ENCODE results near the gene TMC8.
A peak's percentile ranks its signal among the peaks of the same experiment; 100 is the strongest.

Gene TMC8

DNA sequence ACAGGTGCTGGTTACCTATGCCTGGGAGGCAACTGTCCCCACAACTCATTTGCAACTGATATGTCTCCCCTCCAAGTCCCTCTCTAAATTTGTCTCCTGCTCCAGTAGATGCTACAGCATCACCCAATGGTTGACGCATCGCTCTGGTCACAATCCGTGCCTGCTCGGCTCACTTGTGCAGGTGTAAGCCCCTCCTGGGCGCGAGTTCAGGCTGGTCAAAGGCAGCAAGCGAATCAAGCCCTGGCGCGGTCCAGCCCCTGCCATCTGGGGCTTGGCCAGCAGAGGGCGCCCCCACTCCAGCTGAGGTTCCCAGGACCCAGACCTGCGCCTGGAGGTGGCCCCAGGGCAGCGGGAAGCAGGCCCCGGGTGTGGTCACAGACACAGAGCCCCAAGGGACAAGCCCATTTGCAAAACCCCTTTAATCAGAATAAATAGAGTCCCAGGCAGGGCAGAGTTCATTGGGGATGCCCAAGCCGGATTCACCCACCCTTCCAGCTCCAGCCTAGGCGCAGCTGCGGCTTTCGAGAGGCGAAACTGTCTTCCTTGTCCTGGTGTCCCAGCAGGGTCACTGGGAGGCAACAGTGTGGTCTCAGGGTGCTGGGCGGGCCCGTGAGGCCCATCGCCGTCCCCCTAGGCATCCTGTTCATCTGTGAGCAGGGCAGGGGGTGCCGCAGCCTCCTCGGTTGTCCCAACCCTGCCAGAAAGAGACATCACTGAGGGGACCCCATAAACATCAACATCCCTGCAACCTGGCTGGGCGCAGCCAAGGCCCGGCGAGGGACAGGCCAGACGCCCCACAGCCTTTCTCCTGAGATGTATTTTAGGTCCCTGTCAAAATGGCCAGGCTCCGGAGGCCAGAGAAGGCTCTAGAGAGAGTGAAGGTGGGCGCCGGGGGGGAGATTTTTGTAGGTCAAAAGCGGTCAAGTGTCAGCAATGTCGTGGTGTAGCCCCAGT, 17.8 kb upstream of the TMC8 start:
- peaks cover 17% of the 10 kb centered on the region for H3K4me1 ChIP-seq (ENCODE audit: control insufficient read depth, insufficient read depth, low read depth, low read length)
- H3K27me3 ChIP-seq (ENCODE audit: control insufficient read depth in 1 of 2, insufficient read depth in 1 of 2, low read length in 2 of 2) = peaks cover 0 to 47% of the 10 kb centered on the region in 2 experiments
- H2BK12ac ChIP-seq (ENCODE audit: low read length in 2 of 2) = peak overlapping the region in 1 of 2 experiments; percentile 33
- H3K79me1 ChIP-seq (replicated peaks; ENCODE audit: low read length, poor library complexity, severe bottlenecking) = no peaks in the 10 kb centered on the region
- peak overlapping the region in 1 of 2 experiments; percentile 5 for H3K18ac ChIP-seq (ENCODE audit: low read depth in 1 of 2, low read length in 2 of 2)
- no peak overlapping the region for H4K8ac ChIP-seq (ENCODE audit: low read length)
- no peak overlapping the region for H3K23ac ChIP-seq (ENCODE audit: low read length in 2 of 2)
- H3K9me3 ChIP-seq (ENCODE audit: control insufficient read depth, low read length) = no peaks in the 10 kb centered on the region
- 62% methylated on average over 29 of the region's 33 CpGs for WGBS
- no peak overlapping the region for H2BK5ac ChIP-seq (ENCODE audit: low read depth, low read length, poor library complexity, severe bottlenecking)
- peaks cover 0 to 72% of the 10 kb centered on the region in 2 experiments for H3K36me3 ChIP-seq (ENCODE audit: control insufficient read depth in 1 of 2, insufficient read depth in 2 of 2, low read depth in 1 of 2, low read length in 2 of 2)
- no peak overlapping the region for H3K14ac ChIP-seq (ENCODE audit: low read length in 2 of 2)
- no peak overlapping the region for H2BK120ac ChIP-seq (ENCODE audit: low read depth, low read length)
- no peak overlapping the region for H4K91ac ChIP-seq (ENCODE audit: low read length)
- H3K4me3 ChIP-seq (ENCODE audit: insufficient read depth in 1 of 2, low read depth in 1 of 2, low read length in 2 of 2) = no peak overlapping the region
- no peak overlapping the region for H2AFZ ChIP-seq (ENCODE audit: low read depth, low read length)
- peak; percentile 53 for DNase-seq
- no peak overlapping the region for H3K4me2 ChIP-seq (ENCODE audit: low read length, poor library complexity, severe bottlenecking)
- no peak overlapping the region for H2AK5ac ChIP-seq (ENCODE audit: low read length, severe bottlenecking)
- no peak overlapping the region for H3K27ac ChIP-seq (ENCODE audit: low read length, poor library complexity, severe bottlenecking)
- peak overlapping the region; percentile 49 for H2BK15ac ChIP-seq (ENCODE audit: low read depth, poor library complexity, severe bottlenecking)
- H3K9ac ChIP-seq (ENCODE audit: low read length) = no peak overlapping the region
- no peak overlapping the region for H3K4ac ChIP-seq (ENCODE audit: low read depth in 1 of 2, low read length in 2 of 2)

DNA sequence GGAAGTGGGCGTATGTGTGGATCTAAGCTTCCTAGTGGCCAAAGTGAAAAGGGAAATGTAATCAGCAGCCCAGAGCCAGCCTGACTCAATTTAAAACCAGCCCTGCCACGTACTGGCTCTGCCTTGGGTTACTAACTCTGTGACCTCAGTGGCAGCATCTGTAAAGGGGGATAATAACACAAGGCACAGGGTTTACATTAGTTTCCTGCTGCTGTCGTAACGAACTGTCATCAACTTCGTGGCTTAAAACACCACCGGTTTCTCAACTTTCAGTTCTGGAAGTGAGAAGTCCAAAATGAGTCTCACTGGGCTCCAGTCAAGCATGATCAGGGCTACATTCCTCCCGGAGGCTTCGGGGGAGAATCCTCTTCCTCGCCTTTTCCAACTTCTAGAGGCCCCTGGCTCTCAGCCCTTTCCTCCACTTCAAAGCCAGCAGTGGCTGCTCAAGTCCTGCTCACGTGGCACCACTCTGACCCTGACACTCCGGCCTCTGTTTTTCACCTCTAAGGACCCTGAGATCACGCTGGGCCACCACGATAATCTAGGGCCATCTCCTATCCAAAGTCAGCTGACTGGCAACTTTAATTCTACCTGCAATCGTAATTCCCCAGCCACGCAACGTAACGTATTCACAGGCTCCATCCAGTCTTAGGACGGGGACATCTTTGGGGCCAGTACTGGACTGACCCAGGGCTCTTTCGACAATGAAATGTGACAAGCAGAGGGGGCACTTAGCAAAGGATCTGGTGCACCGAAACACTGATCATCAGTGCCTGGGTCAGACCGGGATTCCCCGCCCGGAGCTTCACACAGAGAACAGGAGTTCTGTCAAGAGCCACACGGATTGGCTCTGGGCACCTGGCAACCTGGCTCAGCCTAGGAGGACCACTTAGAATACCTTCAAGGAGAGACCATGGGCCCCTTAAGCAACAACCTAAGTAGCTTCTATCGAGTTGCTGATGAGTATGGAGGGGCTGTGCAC, 16.5 kb upstream of the TMC8 start:
- Histone ChIP-seq H2AK5ac (ENCODE audit: low read length, severe bottlenecking) (no peak overlapping the region), H4K8ac (ENCODE audit: low read length) (no peak overlapping the region), H3K27ac (ENCODE audit: low read length, poor library complexity, severe bottlenecking) (no peak overlapping the region), H2AFZ (ENCODE audit: low read depth, low read length) (no peak overlapping the region), H3K27me3 (ENCODE audit: control insufficient read depth in 1 of 2, insufficient read depth in 1 of 2, low read length in 2 of 2) (peaks cover 0 to 48% of the 10 kb centered on the region in 2 experiments), H3K36me3 (ENCODE audit: control insufficient read depth in 1 of 2, insufficient read depth in 2 of 2, low read depth in 1 of 2, low read length in 2 of 2) (peaks cover 0 to 75% of the 10 kb centered on the region in 2 experiments), H3K18ac (ENCODE audit: low read depth in 1 of 2, low read length in 2 of 2) (no peak overlapping the region), H3K4me1 (ENCODE audit: control insufficient read depth, insufficient read depth, low read depth, low read length) (peaks cover 10% of the 10 kb centered on the region), H3K4me3 (ENCODE audit: insufficient read depth in 1 of 2, low read depth in 1 of 2, low read length in 2 of 2) (no peak overlapping the region), H3K4me2 (ENCODE audit: low read length, poor library complexity, severe bottlenecking) (no peak overlapping the region), H3K9me3 (ENCODE audit: control insufficient read depth, low read length) (no peaks in the 10 kb centered on the region), H4K91ac (ENCODE audit: low read length) (no peak overlapping the region), H3K23ac (ENCODE audit: low read length in 2 of 2) (no peak overlapping the region), H3K14ac (ENCODE audit: low read length in 2 of 2) (no peak overlapping the region), H3K4ac (ENCODE audit: low read depth in 1 of 2, low read length in 2 of 2) (no peak overlapping the region), H2BK12ac (ENCODE audit: low read length in 2 of 2) (no peak overlapping the region), H2BK5ac (ENCODE audit: low read depth, low read length, poor library complexity, severe bottlenecking) (no peak overlapping the region), H2BK120ac (ENCODE audit: low read depth, low read length) (no peak overlapping the region), H3K79me1 (replicated peaks; ENCODE audit: low read length, poor library complexity, severe bottlenecking) (peaks cover 2% of the 10 kb centered on the region), H3K9ac (ENCODE audit: low read length) (no peak overlapping the region), H2BK15ac (ENCODE audit: low read depth, poor library complexity, severe bottlenecking) (peak overlapping the region; percentile 71)
- no peak for DNase-seq
- WGBS = 93% methylated on average over 25 of the region's 25 CpGs

DNA sequence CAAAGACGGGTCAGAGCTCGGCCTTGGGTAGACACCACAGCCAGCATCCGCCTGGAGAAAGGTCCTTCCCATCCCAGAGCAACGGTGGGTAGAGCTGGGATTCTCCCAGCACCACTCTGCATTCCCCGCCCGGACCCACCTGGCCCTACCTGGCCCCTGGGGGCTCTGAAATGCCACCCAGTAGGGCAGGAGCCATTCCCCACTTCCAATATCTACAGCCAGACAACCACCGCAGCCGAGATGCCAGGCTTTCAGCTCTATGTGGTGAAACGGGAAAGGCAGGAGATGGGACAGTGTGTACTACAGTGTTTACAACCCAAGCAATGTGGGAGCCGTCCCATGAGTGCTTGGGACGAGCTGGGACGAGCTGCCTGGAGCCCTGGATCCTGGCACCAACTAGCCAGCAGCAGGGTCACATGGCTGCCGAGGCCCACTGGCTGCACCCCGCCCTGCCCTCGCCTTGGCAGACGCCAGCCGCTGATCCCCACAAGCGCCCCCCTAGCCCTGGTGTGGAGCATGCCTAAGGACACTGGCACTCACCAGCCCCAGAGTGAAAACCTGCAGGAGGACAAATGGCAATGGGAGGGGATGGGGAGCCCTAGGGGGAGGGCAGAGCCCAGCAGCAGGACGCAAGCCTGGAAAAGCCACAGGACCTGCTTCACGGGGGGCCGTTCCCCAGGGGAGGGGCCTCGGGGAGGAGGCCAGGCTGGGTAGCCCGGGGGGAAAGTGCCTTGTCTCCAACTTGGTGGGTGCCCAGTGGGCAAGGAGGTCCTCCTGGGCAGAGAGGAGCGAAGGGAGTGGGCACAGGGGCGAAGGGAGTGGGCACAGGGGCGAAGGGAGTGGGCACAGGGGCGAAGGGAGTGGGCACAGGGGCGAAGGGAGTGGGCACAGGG, 15.5 kb upstream of the TMC8 start:
- no peak overlapping the region for H3K4me2 ChIP-seq (ENCODE audit: low read length, poor library complexity, severe bottlenecking)
- H2AK5ac ChIP-seq (ENCODE audit: low read length, severe bottlenecking) = no peak overlapping the region
- peaks cover 0 to 75% of the 10 kb centered on the region in 2 experiments for H3K36me3 ChIP-seq (ENCODE audit: control insufficient read depth in 1 of 2, insufficient read depth in 2 of 2, low read depth in 1 of 2, low read length in 2 of 2)
- no peak overlapping the region for H3K4ac ChIP-seq (ENCODE audit: low read depth in 1 of 2, low read length in 2 of 2)
- no peak overlapping the region for H3K23ac ChIP-seq (ENCODE audit: low read length in 2 of 2)
- H3K4me3 ChIP-seq (ENCODE audit: insufficient read depth in 1 of 2, low read depth in 1 of 2, low read length in 2 of 2) = no peak overlapping the region
- H3K9me3 ChIP-seq (ENCODE audit: control insufficient read depth, low read length) = no peaks in the 10 kb centered on the region
- H3K14ac ChIP-seq (ENCODE audit: low read length in 2 of 2) = no peak overlapping the region
- H3K9ac ChIP-seq (ENCODE audit: low read length) = no peak overlapping the region
- H2BK5ac ChIP-seq (ENCODE audit: low read depth, low read length, poor library complexity, severe bottlenecking) = no peak overlapping the region
- no peak overlapping the region for H2AFZ ChIP-seq (ENCODE audit: low read depth, low read length)
- H4K91ac ChIP-seq (ENCODE audit: low read length) = no peak overlapping the region
- no peak overlapping the region for H2BK120ac ChIP-seq (ENCODE audit: low read depth, low read length)
- no peak overlapping the region for H2BK12ac ChIP-seq (ENCODE audit: low read length in 2 of 2)
- no peak overlapping the region for H3K27ac ChIP-seq (ENCODE audit: low read length, poor library complexity, severe bottlenecking)
- WGBS = 96% methylated on average over 23 of the region's 28 CpGs
- H4K8ac ChIP-seq (ENCODE audit: low read length) = no peak overlapping the region
- peaks cover 2% of the 10 kb centered on the region for H3K79me1 ChIP-seq (replicated peaks; ENCODE audit: low read length, poor library complexity, severe bottlenecking)
- H3K18ac ChIP-seq (ENCODE audit: low read depth in 1 of 2, low read length in 2 of 2) = no peak overlapping the region
- DNase-seq = no peak
- peaks cover 9% of the 10 kb centered on the region for H3K4me1 ChIP-seq (ENCODE audit: control insufficient read depth, insufficient read depth, low read depth, low read length)
- peaks cover 0 to 48% of the 10 kb centered on the region in 2 experiments for H3K27me3 ChIP-seq (ENCODE audit: control insufficient read depth in 1 of 2, insufficient read depth in 1 of 2, low read length in 2 of 2)
- H2BK15ac ChIP-seq (ENCODE audit: low read depth, poor library complexity, severe bottlenecking) = peak overlapping the region; percentile 49

All from mesenchymal stem cell (in vitro differentiated cells and primary cell).